Measurements from ENCODE around the gene PHACTR1. TPM values are rescaled to one million over a fixed set of nuclear protein-coding genes. Genes with fewer than 3 reads are reported as not detected.

PHACTR1 gene
- total and polyA plus RNA-seq, 2 experiments from 2014 or later, result 0.65 to 3.2 TPM

- Histone ChIP-seq H3F3A (ENCODE audit: insufficient read depth) (no peaks in the 10 kb centered on the region), H3K4me3 (no peak overlapping the region), H3K9ac (no peak overlapping the region), H3K79me2 (ENCODE audit: insufficient read depth) (no peaks in the 10 kb centered on the region), H3K9me3 (ENCODE audit: low read depth) (no peaks in the 10 kb centered on the region), H3K27ac (no peak overlapping the region), H2AFZ (no peak overlapping the region), H4K20me1 (ENCODE audit: insufficient read depth) (no peaks in the 10 kb centered on the region), H3K27me3 (replicated peaks; ENCODE audit: insufficient read depth) (no peaks in the 10 kb centered on the region), H3K9me2 (ENCODE audit: insufficient read depth) (no peaks in the 10 kb centered on the region), H3K36me3 (ENCODE audit: low read depth) (no peaks in the 10 kb centered on the region), H3K4me2 (ENCODE audit: unreplicated experiment) (no peak overlapping the region), H3K4me1 (ENCODE audit: insufficient read depth) (no peaks in the 10 kb centered on the region)
- 0 to 5% methylated on average over 1 of the region's 1 CpG for WGBS, 2 experiments (ENCODE audit: low coverage in 1 of 2, low lambda C conversion rate in 2 of 2, missing lambda C conversion rate in 2 of 2)
- no peak for TF ChIP-seq EZH2phosphoT487 (IDR thresholded peaks at IDR 0.05; ENCODE audit: insufficient read depth, low read depth)
- no peak for TF ChIP-seq EZH2 (IDR thresholded peaks at IDR 0.05; ENCODE audit: insufficient read depth, poor library complexity, severe bottlenecking)
- DNase-seq, result no peak
- in situ Hi-C loops (cut with MboI), result loop anchor here (25.0 kb wide), 1 partner anchor 634 kb away; no protein-coding TSS in a partner anchor
These were observed 186.7 kb downstream of the PHACTR1 start for GRCh38 chr6:12903246-12903645.

- H3K4me1 ChIP-seq (ENCODE audit: insufficient read depth), result no peaks in the 10 kb centered on the region
- peaks cover 7% of the 10 kb centered on the region for H3K27me3 ChIP-seq (replicated peaks; ENCODE audit: insufficient read depth)
- DNase-seq, result no peak
- TF ChIP-seq EZH2phosphoT487 (IDR thresholded peaks at IDR 0.05; ENCODE audit: insufficient read depth, low read depth), result no peak
- no peak for TF ChIP-seq EZH2 (IDR thresholded peaks at IDR 0.05; ENCODE audit: insufficient read depth, poor library complexity, severe bottlenecking)
- H3K9me3 ChIP-seq (ENCODE audit: low read depth), result no peaks in the 10 kb centered on the region
- H3K36me3 ChIP-seq (ENCODE audit: low read depth), result no peaks in the 10 kb centered on the region
- H4K20me1 ChIP-seq (ENCODE audit: insufficient read depth), result no peaks in the 10 kb centered on the region
- H3F3A ChIP-seq (ENCODE audit: insufficient read depth), result no peaks in the 10 kb centered on the region
- no peak overlapping the region for H3K9ac ChIP-seq
- in situ Hi-C loops (cut with MboI), result loop anchor here (10.0 to 25.0 kb wide), 2 partner anchors 405 to 627 kb away; no protein-coding TSS in a partner anchor
- no peak overlapping the region for H3K27ac ChIP-seq
- H3K4me3 ChIP-seq, result no peak overlapping the region
- 45 to 48% methylated on average over 6 of the region's 6 CpGs for WGBS, 2 experiments (ENCODE audit: low coverage in 1 of 2, low lambda C conversion rate in 2 of 2, missing lambda C conversion rate in 2 of 2)
- no peaks in the 10 kb centered on the region for H3K79me2 ChIP-seq (ENCODE audit: insufficient read depth)
- no peak overlapping the region for H2AFZ ChIP-seq
- H3K9me2 ChIP-seq (ENCODE audit: insufficient read depth), result no peaks in the 10 kb centered on the region
- H3K4me2 ChIP-seq (ENCODE audit: unreplicated experiment), result no peak overlapping the region
These were observed 193.3 kb downstream of the PHACTR1 start for GRCh38 chr6:12909833-12910232.

GRCh38 chr6:12911427-12911826 lies 194.9 kb downstream of the PHACTR1 start:
- Histone ChIP-seq H3F3A (ENCODE audit: insufficient read depth) (no peaks in the 10 kb centered on the region), H3K9me2 (ENCODE audit: insufficient read depth) (no peaks in the 10 kb centered on the region), H3K9me3 (ENCODE audit: low read depth) (no peaks in the 10 kb centered on the region), H3K4me3 (no peak overlapping the region), H3K9ac (no peak overlapping the region), H3K27ac (no peak overlapping the region), H3K4me2 (ENCODE audit: unreplicated experiment) (no peak overlapping the region), H3K79me2 (ENCODE audit: insufficient read depth) (no peaks in the 10 kb centered on the region), H4K20me1 (ENCODE audit: insufficient read depth) (no peaks in the 10 kb centered on the region), H3K4me1 (ENCODE audit: insufficient read depth) (no peaks in the 10 kb centered on the region), H2AFZ (no peak overlapping the region), H3K36me3 (ENCODE audit: low read depth) (no peaks in the 10 kb centered on the region), H3K27me3 (replicated peaks; ENCODE audit: insufficient read depth) (peaks cover 7% of the 10 kb centered on the region)
- TF ChIP-seq EZH2phosphoT487 (IDR thresholded peaks at IDR 0.05; ENCODE audit: insufficient read depth, low read depth) (no peak), EZH2 (IDR thresholded peaks at IDR 0.05; ENCODE audit: insufficient read depth, poor library complexity, severe bottlenecking) (no peak)
- peak; percentile 68 for DNase-seq
- 24 to 39% methylated on average over 2 of the region's 2 CpGs for WGBS, 2 experiments (ENCODE audit: low coverage in 1 of 2, low lambda C conversion rate in 2 of 2, missing lambda C conversion rate in 2 of 2)
- in situ Hi-C loops (cut with MboI), result loop anchor here (10.0 to 25.0 kb wide), 2 partner anchors 403 to 626 kb away; no protein-coding TSS in a partner anchor

GRCh38 chr6:12913201-12913600 lies 196.6 kb downstream of the PHACTR1 start:
- DNase-seq, result no peak
- Histone ChIP-seq H3K9me3 (ENCODE audit: low read depth) (no peaks in the 10 kb centered on the region), H3K36me3 (ENCODE audit: low read depth) (no peaks in the 10 kb centered on the region), H3K9ac (no peak overlapping the region), H3K9me2 (ENCODE audit: insufficient read depth) (no peaks in the 10 kb centered on the region), H3K4me3 (no peak overlapping the region), H4K20me1 (ENCODE audit: insufficient read depth) (no peaks in the 10 kb centered on the region), H3K27me3 (replicated peaks; ENCODE audit: insufficient read depth) (peaks cover 7% of the 10 kb centered on the region), H3K4me2 (ENCODE audit: unreplicated experiment) (no peak overlapping the region), H3K4me1 (ENCODE audit: insufficient read depth) (no peaks in the 10 kb centered on the region), H2AFZ (no peak overlapping the region), H3K27ac (no peak overlapping the region), H3F3A (ENCODE audit: insufficient read depth) (no peaks in the 10 kb centered on the region), H3K79me2 (ENCODE audit: insufficient read depth) (no peaks in the 10 kb centered on the region)
- TF ChIP-seq EZH2phosphoT487 (IDR thresholded peaks at IDR 0.05; ENCODE audit: insufficient read depth, low read depth) (no peak), EZH2 (IDR thresholded peaks at IDR 0.05; ENCODE audit: insufficient read depth, poor library complexity, severe bottlenecking) (no peak)
- in situ Hi-C loops (cut with MboI), result loop anchor here (10.0 to 25.0 kb wide), 2 partner anchors 402 to 624 kb away; no protein-coding TSS in a partner anchor
- 81 to 86% methylated on average over 6 of the region's 6 CpGs for WGBS, 2 experiments (ENCODE audit: low coverage in 1 of 2, low lambda C conversion rate in 2 of 2, missing lambda C conversion rate in 2 of 2)

Measured in GM23248 (cell line).